ENCODE data around the gene RFX6. TPM values are rescaled to one million over a fixed set of nuclear protein-coding genes. Genes with fewer than 3 reads are reported as not detected.

RFX6 gene
- total and polyA plus RNA-seq, 2 donors from 2014 or later, result not detected

- Histone ChIP-seq H3K27me3 (ENCODE audit: control insufficient read depth, insufficient read depth, low read length) (peaks cover 12% of the 10 kb centered on the region), H3K4me1 (ENCODE audit: control insufficient read depth in 2 of 3, insufficient read depth in 2 of 3, low read depth in 1 of 3, low read length in 3 of 3) (no peaks in the 10 kb centered on the region), H3K9ac (ENCODE audit: low read length in 3 of 3) (no peak overlapping the region), H3K27ac (ENCODE audit: low read depth in 2 of 2, low read length in 2 of 2) (no peak overlapping the region), H3K4me3 (ENCODE audit: low read length in 3 of 3) (no peak overlapping the region), H3K36me3 (ENCODE audit: control insufficient read depth in 2 of 3, insufficient read depth in 3 of 3, low read length in 3 of 3) (no peaks in the 10 kb centered on the region), H3K9me3 (ENCODE audit: control insufficient read depth in 2 of 3, insufficient read depth in 1 of 3, low read length in 3 of 3) (no peaks in the 10 kb centered on the region)
- no peak for FAIRE-seq
- peak; percentile 1 for TF ChIP-seq CTCF (IDR thresholded peaks at IDR 0.05; ENCODE audit: borderline replicate concordance, extremely low read depth, insufficient read depth)
- intact Hi-C loops (cut with DNase I), result no loop called here
- peak in 2 of 5 donors; percentile 8 to 13 for DNase-seq
These were observed 4.2 kb downstream of the RFX6 start for GRCh38 chr6:116881236-116881635.

- FAIRE-seq, result no peak
- H3K27me3 ChIP-seq (ENCODE audit: control insufficient read depth, insufficient read depth, low read length), result peaks cover 2% of the 10 kb centered on the region
- no peak overlapping the region for H3K27ac ChIP-seq (ENCODE audit: low read depth in 2 of 2, low read length in 2 of 2)
- no peak overlapping the region for H3K4me3 ChIP-seq (ENCODE audit: low read length in 3 of 3)
- H3K9ac ChIP-seq (ENCODE audit: low read length in 3 of 3), result no peak overlapping the region
- TF ChIP-seq CTCF (IDR thresholded peaks at IDR 0.05; ENCODE audit: borderline replicate concordance, extremely low read depth, insufficient read depth), result no peak
- no peaks in the 10 kb centered on the region for H3K9me3 ChIP-seq (ENCODE audit: control insufficient read depth in 2 of 3, insufficient read depth in 1 of 3, low read length in 3 of 3)
- intact Hi-C loops (cut with DNase I), result no loop called here
- no peak for DNase-seq
- H3K36me3 ChIP-seq (ENCODE audit: control insufficient read depth in 2 of 3, insufficient read depth in 3 of 3, low read length in 3 of 3), result no peaks in the 10 kb centered on the region
- no peaks in the 10 kb centered on the region for H3K4me1 ChIP-seq (ENCODE audit: control insufficient read depth in 2 of 3, insufficient read depth in 2 of 3, low read depth in 1 of 3, low read length in 3 of 3)
These were observed 6.0 kb downstream of the RFX6 start for GRCh38 chr6:116883005-116883404.

- H3K36me3 ChIP-seq (ENCODE audit: control insufficient read depth in 2 of 3, insufficient read depth in 3 of 3, low read length in 3 of 3), result no peaks in the 10 kb centered on the region
- H3K27ac ChIP-seq (ENCODE audit: low read depth in 2 of 2, low read length in 2 of 2), result no peak overlapping the region
- H3K4me3 ChIP-seq (ENCODE audit: low read length in 3 of 3), result no peak overlapping the region
- intact Hi-C loops (cut with DNase I), result no loop called here
- no peak for TF ChIP-seq CTCF (IDR thresholded peaks at IDR 0.05; ENCODE audit: borderline replicate concordance, extremely low read depth, insufficient read depth)
- peak in 2 of 5 donors; percentile 15 to 24 for DNase-seq
- FAIRE-seq, result no peak
- no peaks in the 10 kb centered on the region for H3K9me3 ChIP-seq (ENCODE audit: control insufficient read depth in 2 of 3, insufficient read depth in 1 of 3, low read length in 3 of 3)
- no peak overlapping the region for H3K9ac ChIP-seq (ENCODE audit: low read length in 3 of 3)
- H3K4me1 ChIP-seq (ENCODE audit: control insufficient read depth in 2 of 3, insufficient read depth in 2 of 3, low read depth in 1 of 3, low read length in 3 of 3), result no peaks in the 10 kb centered on the region
- no peaks in the 10 kb centered on the region for H3K27me3 ChIP-seq (ENCODE audit: control insufficient read depth, insufficient read depth, low read length)
These were observed 7.5 kb downstream of the RFX6 start for GRCh38 chr6:116884530-116884929.

GRCh38 chr6:116887168-116887567, 10.1 kb downstream of the RFX6 start:
- no peak for TF ChIP-seq CTCF (IDR thresholded peaks at IDR 0.05; ENCODE audit: borderline replicate concordance, extremely low read depth, insufficient read depth)
- H3K27me3 ChIP-seq (ENCODE audit: control insufficient read depth, insufficient read depth, low read length), result no peaks in the 10 kb centered on the region
- H3K9ac ChIP-seq (ENCODE audit: low read length in 3 of 3), result no peak overlapping the region
- H3K4me1 ChIP-seq (ENCODE audit: control insufficient read depth in 2 of 3, insufficient read depth in 2 of 3, low read depth in 1 of 3, low read length in 3 of 3), result no peaks in the 10 kb centered on the region
- no peak for DNase-seq
- no peaks in the 10 kb centered on the region for H3K9me3 ChIP-seq (ENCODE audit: control insufficient read depth in 2 of 3, insufficient read depth in 1 of 3, low read length in 3 of 3)
- FAIRE-seq, result no peak
- H3K36me3 ChIP-seq (ENCODE audit: control insufficient read depth in 2 of 3, insufficient read depth in 3 of 3, low read length in 3 of 3), result no peaks in the 10 kb centered on the region
- intact Hi-C loops (cut with DNase I), result no loop called here
- H3K4me3 ChIP-seq (ENCODE audit: low read length in 3 of 3), result no peak overlapping the region
- H3K27ac ChIP-seq (ENCODE audit: low read depth in 2 of 2, low read length in 2 of 2), result no peak overlapping the region

All from kidney (tissue), 14 donors.